HG03060 (cell line): ENCODE data around the gene TOM1.
"Not testable (repeated sequence)": the region's sequence is repeated elsewhere in the genome, so short reads cannot be mapped to it uniquely, and the experiment has no call there.

Experiments used
- ATAC-seq: cut with Tn5 transposase; IDR thresholded peaks from one replicate; pipeline ENCODE4 v1.9.1; 2021; ENCODE audit warnings: low read depth, moderate number of reproducible peaks; ENCODE audit not compliant: unreplicated experiment

Gene TOM1

GRCh38 chr22:35390933-35391332, 91.2 kb downstream of the TOM1 start:
- ATAC-seq = no peak

- ATAC-seq = no peak
These were observed 92.7 kb downstream of the TOM1 start for GRCh38 chr22:35392357-35392756.

DNA sequence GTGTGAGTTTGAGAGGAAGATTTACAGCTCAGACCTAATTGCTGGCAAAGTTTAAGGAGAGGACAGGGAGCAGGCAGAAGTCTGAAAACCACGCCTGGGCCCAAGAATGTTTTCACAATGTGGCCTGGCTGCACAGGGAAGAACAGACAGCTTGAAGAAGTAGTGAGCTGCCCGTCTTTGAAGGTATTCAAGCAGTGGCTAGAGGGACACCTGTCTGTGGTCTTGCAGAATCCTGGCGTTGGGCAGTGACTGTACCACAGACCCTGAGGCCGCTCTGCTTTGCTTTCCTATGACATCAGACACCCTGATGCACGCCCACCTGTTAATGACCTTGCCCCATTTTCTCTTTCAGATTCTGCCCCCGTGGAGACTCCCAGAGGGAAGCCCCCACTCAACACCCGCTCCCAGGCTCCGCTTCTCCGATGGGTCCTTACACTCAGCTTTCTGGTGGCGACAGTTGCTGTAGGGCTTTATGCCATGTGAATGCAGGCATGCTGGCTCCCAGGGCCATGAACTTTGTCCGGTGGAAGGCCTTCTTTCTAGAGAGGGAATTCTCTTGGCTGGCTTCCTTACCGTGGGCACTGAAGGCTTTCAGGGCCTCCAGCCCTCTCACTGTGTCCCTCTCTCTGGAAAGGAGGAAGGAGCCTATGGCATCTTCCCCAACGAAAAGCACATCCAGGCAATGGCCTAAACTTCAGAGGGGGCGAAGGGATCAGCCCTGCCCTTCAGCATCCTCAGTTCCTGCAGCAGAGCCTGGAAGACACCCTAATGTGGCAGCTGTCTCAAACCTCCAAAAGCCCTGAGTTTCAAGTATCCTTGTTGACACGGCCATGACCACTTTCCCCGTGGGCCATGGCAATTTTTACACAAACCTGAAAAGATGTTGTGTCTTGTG, 93.7 kb downstream of the TOM1 start:
- no peak for ATAC-seq

DNA sequence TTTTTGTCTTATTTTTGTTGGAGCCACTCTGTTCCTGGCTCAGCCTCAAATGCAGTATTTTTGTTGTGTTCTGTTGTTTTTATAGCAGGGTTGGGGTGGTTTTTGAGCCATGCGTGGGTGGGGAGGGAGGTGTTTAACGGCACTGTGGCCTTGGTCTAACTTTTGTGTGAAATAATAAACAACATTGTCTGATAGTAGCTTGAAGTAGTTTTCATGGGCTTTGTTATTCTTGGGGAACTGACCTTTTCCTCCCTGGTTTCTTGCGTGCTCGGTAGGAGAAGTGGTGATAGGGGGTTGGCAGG, 94.3 kb downstream of the TOM1 start:
- no peak for ATAC-seq

DNA sequence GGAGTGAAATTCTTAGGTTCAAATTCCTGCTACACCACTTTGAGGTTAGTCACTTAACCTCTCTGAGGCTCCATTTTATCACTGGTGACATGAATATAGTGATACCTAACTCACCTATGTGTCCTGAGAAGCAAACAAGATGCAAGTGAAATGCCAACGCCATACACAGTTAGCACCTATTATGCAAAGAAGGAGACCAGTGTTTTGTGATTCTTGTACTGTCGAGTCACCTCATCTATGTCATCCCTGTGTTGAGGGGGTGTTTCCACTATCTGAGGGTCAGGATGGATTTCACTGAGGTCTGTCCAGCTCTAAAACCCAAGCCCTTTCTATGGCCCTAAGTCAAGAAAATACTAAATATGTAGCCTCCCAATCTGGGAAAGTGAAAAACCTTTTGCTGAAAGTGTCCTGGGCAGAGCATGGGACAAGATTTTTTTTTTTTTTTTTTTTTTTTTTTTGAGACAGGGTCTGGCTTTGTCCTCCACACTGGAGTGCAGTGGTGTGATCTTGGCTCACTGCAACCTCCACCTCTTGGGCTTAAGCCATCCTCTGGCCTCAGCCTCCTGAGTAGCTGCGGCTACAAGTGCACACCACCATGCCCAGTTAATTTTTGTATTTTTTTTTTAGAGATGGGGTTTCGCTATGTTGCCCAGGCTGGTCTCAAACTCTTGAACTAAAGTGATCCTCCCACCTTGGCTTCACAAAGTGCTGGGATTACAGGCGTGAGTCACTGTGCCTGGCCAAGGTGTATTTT, 95.3 kb downstream of the TOM1 start:
- ATAC-seq = no peak

DNA sequence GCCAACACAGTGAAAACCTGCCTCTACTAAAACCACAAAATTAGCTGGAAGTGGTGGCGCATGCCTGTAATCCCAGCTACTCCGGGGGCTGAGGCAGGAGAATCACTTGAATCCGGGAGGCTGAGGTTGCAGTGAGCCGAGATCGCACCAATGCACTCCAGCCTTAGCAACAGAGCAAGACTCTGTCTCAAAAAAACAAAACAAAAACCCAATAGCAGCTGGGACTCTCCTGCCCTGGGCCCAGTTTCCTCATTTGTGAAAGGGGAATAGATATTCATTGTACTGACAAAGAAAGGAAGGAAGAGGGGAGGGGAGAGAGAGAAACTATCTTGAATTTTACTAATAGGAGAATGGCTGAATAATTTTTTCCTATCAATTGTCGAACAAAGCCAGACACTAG, 96.9 kb downstream of the TOM1 start:
- ATAC-seq = not testable (repeated sequence)

GRCh38 chr22:35397095-35397904, 97.6 kb downstream of the TOM1 start:
- ATAC-seq = no peak
